Measurements from ENCODE around the gene DYNC1I2.

DNA sequence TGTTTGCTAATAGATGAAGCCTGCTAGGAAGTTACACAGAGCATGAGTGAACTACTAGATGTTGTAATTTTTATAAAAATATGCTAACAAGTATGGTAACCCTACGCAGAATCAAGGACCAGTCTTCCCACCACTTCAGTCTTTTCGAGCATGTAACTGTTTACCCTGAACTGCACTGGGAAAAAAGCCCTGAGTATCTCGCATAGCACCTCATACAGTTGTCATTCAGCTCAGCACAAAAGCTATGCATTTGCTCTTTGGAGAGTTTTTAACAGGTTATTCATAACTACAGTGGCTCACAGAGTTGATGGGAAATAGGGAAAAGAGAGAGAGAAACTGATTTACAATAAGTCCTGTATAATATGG is 42.7 kb downstream of the DYNC1I2 start:
- TF ChIP-seq, protein P1, sequence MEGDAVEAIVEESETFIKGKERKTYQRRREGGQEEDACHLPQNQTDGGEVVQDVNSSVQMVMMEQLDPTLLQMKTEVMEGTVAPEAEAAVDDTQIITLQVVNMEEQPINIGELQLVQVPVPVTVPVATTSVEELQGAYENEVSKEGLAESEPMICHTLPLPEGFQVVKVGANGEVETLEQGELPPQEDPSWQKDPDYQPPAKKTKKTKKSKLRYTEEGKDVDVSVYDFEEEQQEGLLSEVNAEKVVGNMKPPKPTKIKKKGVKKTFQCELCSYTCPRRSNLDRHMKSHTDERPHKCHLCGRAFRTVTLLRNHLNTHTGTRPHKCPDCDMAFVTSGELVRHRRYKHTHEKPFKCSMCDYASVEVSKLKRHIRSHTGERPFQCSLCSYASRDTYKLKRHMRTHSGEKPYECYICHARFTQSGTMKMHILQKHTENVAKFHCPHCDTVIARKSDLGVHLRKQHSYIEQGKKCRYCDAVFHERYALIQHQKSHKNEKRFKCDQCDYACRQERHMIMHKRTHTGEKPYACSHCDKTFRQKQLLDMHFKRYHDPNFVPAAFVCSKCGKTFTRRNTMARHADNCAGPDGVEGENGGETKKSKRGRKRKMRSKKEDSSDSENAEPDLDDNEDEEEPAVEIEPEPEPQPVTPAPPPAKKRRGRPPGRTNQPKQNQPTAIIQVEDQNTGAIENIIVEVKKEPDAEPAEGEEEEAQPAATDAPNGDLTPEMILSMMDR (IDR thresholded peaks at IDR 0.05) = no peak
- no peak for TF ChIP-seq POLR2A (IDR thresholded peaks at IDR 0.05)
